ENCODE results near the gene ABCA13. TPM values are rescaled to one million over a fixed set of nuclear protein-coding genes. Genes with fewer than 3 reads are reported as not detected.
A peak's percentile ranks its signal among the peaks of the same experiment; 100 is the strongest.

Gene ABCA13
- total RNA-seq, 1 donor from 2014 or later, result 0.60 TPM

DNA sequence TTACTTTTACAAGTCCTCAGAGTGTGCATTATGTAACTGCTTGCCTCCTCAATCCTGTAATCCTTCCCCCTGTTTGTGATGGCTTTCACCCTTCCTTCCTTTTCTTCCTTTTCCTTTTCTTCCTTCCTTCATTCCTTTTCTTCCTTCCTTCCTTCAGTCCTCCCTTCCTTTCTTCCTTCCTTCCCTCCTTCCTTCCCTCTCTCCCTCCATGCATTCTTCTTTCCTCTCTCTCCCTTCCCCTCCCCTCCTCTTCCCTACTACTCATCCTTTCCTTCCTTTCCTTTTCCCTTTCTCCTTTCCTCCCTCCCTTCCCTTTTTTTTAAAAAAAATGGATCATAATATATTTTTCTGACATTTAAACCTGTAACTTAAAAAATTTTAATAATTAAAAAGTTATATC lies 22.2 kb upstream of the ABCA13 start:
- TF ChIP-seq, protein P1, sequence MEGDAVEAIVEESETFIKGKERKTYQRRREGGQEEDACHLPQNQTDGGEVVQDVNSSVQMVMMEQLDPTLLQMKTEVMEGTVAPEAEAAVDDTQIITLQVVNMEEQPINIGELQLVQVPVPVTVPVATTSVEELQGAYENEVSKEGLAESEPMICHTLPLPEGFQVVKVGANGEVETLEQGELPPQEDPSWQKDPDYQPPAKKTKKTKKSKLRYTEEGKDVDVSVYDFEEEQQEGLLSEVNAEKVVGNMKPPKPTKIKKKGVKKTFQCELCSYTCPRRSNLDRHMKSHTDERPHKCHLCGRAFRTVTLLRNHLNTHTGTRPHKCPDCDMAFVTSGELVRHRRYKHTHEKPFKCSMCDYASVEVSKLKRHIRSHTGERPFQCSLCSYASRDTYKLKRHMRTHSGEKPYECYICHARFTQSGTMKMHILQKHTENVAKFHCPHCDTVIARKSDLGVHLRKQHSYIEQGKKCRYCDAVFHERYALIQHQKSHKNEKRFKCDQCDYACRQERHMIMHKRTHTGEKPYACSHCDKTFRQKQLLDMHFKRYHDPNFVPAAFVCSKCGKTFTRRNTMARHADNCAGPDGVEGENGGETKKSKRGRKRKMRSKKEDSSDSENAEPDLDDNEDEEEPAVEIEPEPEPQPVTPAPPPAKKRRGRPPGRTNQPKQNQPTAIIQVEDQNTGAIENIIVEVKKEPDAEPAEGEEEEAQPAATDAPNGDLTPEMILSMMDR (conservative IDR thresholded peaks at IDR 0.05), result no peak
- Mint-ChIP-seq H3K27ac (no peak overlapping the region), H3K36me3 (no peaks in the 10 kb centered on the region), H3K9me3 (peaks cover 3% of the 10 kb centered on the region), H3K27me3 (peaks cover 10% of the 10 kb centered on the region), H3K4me1 (ENCODE audit: unreplicated experiment) (peaks cover 7% of the 10 kb centered on the region), H3K4me3 (no peak overlapping the region)
- no peak for DNase-seq (ENCODE audit: extremely low spot score, unreplicated experiment)

DNA sequence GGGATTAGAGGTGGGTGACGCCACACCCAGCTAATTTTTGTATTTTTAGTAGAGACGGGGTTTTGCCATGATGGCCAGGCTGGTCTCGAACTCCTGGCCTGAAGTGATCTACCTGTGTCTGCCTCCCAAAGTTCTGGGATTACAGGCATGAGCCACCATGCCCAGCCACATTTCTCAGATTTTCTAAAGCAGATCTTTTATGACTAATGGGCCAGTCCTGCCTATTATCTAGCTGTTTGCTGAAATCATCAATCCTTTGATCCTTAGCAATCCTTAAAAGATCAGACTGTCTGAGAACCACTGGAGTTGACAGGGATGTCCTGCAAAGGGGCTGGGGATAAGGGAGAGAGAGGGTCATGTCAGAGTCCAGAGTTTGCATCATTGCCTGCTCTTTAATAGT lies 21.2 kb upstream of the ABCA13 start:
- Mint-ChIP-seq H3K4me3 (no peak overlapping the region), H3K27me3 (peaks cover 13% of the 10 kb centered on the region), H3K27ac (no peak overlapping the region), H3K4me1 (ENCODE audit: unreplicated experiment) (peaks cover 5% of the 10 kb centered on the region), H3K36me3 (no peaks in the 10 kb centered on the region), H3K9me3 (peaks cover 3% of the 10 kb centered on the region)
- DNase-seq (ENCODE audit: extremely low spot score, unreplicated experiment), result no peak
- TF ChIP-seq, protein P1 (conservative IDR thresholded peaks at IDR 0.05), result no peak

DNA sequence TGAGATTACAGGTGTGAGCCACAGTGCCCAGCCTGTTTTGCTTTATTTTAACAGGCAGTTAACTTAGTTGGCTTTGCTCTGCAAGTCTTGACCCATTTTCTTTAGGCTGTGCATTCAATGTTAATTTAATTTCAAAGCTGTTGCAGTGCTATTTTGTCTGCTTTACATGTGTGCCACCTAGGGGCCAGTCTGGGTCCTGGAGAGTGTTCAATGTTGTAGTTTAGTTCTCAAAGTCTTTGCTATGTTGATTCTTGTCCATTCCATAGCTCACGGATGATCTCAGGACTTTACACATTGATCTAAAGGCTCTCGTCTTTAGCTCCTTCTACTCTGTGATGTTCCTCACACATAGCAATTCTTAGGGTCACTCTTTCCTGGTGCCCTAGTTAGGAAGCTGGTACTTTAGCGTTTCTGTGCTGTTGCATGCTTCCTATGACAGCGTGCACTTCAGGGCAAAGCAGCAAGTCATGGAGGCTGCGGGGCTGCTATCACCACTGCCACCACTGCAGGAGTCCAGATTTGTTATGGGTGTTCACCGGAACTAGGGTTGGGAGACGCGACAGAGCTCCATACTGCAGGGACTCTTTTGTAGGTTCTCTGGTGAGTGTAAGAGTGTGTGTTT lies 16.4 kb upstream of the ABCA13 start:
- Mint-ChIP-seq H3K4me1 (ENCODE audit: unreplicated experiment) (no peaks in the 10 kb centered on the region), H3K27me3 (peaks cover 26% of the 10 kb centered on the region), H3K9me3 (no peaks in the 10 kb centered on the region), H3K36me3 (no peaks in the 10 kb centered on the region), H3K4me3 (no peak overlapping the region), H3K27ac (no peak overlapping the region)
- TF ChIP-seq, protein P1 (conservative IDR thresholded peaks at IDR 0.05), result peak; percentile 80
- DNase-seq (ENCODE audit: extremely low spot score, unreplicated experiment), result no peak

DNA sequence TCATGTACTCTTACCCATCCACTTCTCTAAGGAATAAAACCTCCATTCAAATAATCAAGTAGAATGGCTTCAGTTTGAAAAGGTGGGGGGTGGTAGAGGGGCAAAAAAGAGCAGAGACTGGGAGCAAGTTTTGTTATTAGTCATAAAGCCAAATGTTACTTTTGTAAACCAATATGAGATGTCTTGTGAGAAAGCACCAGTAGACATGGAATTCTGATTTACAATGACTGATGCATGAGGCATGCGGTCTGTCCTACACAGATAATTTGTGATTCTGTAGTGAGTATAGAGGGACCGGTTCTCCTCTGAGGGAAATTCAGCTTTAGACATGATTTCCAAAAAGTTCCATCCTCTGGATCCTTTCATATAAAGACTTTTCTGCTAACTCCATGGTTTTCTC lies 12.9 kb upstream of the ABCA13 start:
- H3K4me1 Mint-ChIP-seq (ENCODE audit: unreplicated experiment), result no peaks in the 10 kb centered on the region
- no peak overlapping the region for H3K4me3 Mint-ChIP-seq
- no peak overlapping the region for H3K27ac Mint-ChIP-seq
- H3K9me3 Mint-ChIP-seq, result no peaks in the 10 kb centered on the region
- no peaks in the 10 kb centered on the region for H3K36me3 Mint-ChIP-seq
- TF ChIP-seq, protein P1 (conservative IDR thresholded peaks at IDR 0.05), result no peak
- no peak for DNase-seq (ENCODE audit: extremely low spot score, unreplicated experiment)
- peaks cover 22% of the 10 kb centered on the region for H3K27me3 Mint-ChIP-seq

DNA sequence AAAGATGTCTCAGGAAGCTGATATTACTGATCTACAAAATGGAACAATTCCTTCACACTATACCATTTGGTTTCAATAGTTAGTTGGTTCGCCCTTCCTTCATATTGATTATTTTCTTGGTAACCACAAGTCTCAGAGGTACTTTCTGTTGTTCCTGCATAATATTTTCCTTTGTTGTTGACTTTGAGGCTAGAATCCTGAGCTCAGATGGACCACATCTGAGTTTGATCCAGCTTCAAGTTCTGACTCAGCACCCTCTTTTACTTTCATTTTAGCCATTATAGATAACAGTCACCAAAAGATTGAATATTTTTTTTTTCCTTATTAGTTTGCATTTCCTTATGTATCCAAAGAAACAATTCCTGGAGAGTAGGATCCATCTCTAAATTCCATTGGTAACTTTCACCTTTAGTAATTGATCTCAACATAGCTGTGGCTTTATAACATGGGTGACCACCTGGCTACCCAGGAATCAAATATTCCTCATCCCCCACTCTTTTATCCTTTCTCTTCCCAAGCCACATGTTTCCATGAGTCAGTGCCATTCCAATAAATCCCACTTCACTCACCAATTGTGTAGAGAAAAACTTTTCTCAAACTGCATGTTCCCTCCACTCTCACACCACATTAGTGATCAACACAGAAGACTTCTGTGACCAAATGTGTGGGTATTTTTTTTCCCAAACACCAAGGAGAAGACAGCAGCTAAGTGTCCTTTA lies 9.7 kb upstream of the ABCA13 start:
- TF ChIP-seq, protein P1 (conservative IDR thresholded peaks at IDR 0.05), result no peak
- H3K27ac Mint-ChIP-seq, result no peak overlapping the region
- H3K27me3 Mint-ChIP-seq, result peaks cover 12% of the 10 kb centered on the region
- H3K4me1 Mint-ChIP-seq (ENCODE audit: unreplicated experiment), result no peaks in the 10 kb centered on the region
- H3K9me3 Mint-ChIP-seq, result no peaks in the 10 kb centered on the region
- no peak for DNase-seq (ENCODE audit: extremely low spot score, unreplicated experiment)
- no peaks in the 10 kb centered on the region for H3K36me3 Mint-ChIP-seq
- H3K4me3 Mint-ChIP-seq, result no peak overlapping the region

Measured in type B pancreatic cell (in vitro differentiated cells).